Gastroesophageal sphincter (tissue), 4 donors: ENCODE measurements around the gene RPTOR. TPM values are rescaled to one million over a fixed set of nuclear protein-coding genes. Genes with fewer than 3 reads are reported as not detected.

Experiments used
- ATAC-seq: fragments of 150-250 bp; one replicate; pipeline ENCODE4 v1.9.1; 2016; ENCODE audit warnings: mild to moderate bottlenecking, moderate library complexity
- H3K27ac ChIP-seq, 4 donors: fragments of 200-600 bp; sonication (generic) in 3 of 4; 1 replicate in 3 of 4; 2 replicates in 1 of 4; pipeline ENCODE4 v1.5.1; 2016 to 2019
- H3K27me3 ChIP-seq: fragments of 200-600 bp; sonication (generic); one replicate; pipeline ENCODE4 v1.5.1; 2019
- H3K36me3 ChIP-seq, 2 donors: fragments of 200-600 bp; sonication (generic); one replicate each; pipeline ENCODE4 v1.5.1; 2019; ENCODE audit warnings: control low read depth in 1 of 2
- H3K4me1 ChIP-seq, 3 donors: fragments of 200-600 bp; sonication (generic); 1 replicate in 2 of 3; 2 replicates in 1 of 3; pipeline ENCODE4 v1.5.1; 2016 to 2019; ENCODE audit warnings: control low read depth in 2 of 3
- H3K4me3 ChIP-seq, 2 donors: fragments of 200-600 bp; sonication (generic); one replicate each; pipeline ENCODE4 v1.5.1; 2019; ENCODE audit warnings: mild to moderate bottlenecking in 1 of 2, moderate library complexity in 1 of 2
- H3K9me3 ChIP-seq, 3 donors: fragments of 200-600 bp; sonication (generic); one replicate each; pipeline ENCODE4 v1.5.1; 2017 to 2019; ENCODE audit warnings: control low read depth in 2 of 3
- EP300 ChIP-seq: sonication (generic); formaldehyde crosslinking; IDR thresholded peaks from one replicate; pipeline ENCODE4 v1.6.1; 2017; ENCODE audit warnings: antibody characterized with exemption, mild to moderate bottlenecking
- POLR2A ChIP-seq, 2 donors: fragments of 450-650 bp; IDR thresholded peaks; one replicate each; pipeline ENCODE4 v1.6.1; 2017; ENCODE audit warnings: antibody characterized with exemption in 2 of 2, mild to moderate bottlenecking in 2 of 2, moderate library complexity in 1 of 2
- POLR2AphosphoS5 ChIP-seq: sonication (generic); formaldehyde crosslinking; IDR thresholded peaks from one replicate; pipeline ENCODE4 v1.6.1; 2017; ENCODE audit warnings: antibody characterized with exemption
- WGBS, 2 donors: methylation state at CpG; one replicate each; pipeline ENCODE4 v1.1.5; 2018; ENCODE audit warnings: low coverage in 1 of 2; 5-methylcytosine and 5-hydroxymethylcytosine counted together
- total RNA-seq, 4 donors: library from RNA; depleted of rRNA; stranded (reverse); fragments of >200 nt; gene quantifications; one replicate each; pipeline ENCODE4 v1.1.0, GENCODE V29; 2016
- TF ChIP-seq, protein P1 (sequence below), 4 experiments: fragments of 200-600 bp in 2 of 4; fragments of 450-650 bp in 2 of 4; sonication (generic) in 1 of 4; IDR thresholded peaks; one replicate each; pipeline ENCODE4 v1.5.1; 2017 to 2019; ENCODE audit warnings: antibody characterized with exemption in 4 of 4, mild to moderate bottlenecking in 2 of 4, moderate library complexity in 2 of 4

RPTOR gene
- total RNA-seq, 4 donors from 2014 or later, result 25.7 to 56.8 (median 39.7) TPM

GRCh38 chr17:80927791-80928216, 383.2 kb downstream of the RPTOR start:
- no peak for ATAC-seq
- Histone ChIP-seq H3K4me1 (peaks cover 0 to 42% (median 0%) of the 10 kb centered on the region in 3 donors), H3K9me3 (no peaks in the 10 kb centered on the region), H3K27ac (peak overlapping the region in 2 of 4 donors; percentile 29 to 38), H3K27me3 (no peaks in the 10 kb centered on the region), H3K36me3 (peaks cover 0 to 65% of the 10 kb centered on the region in 2 donors), H3K4me3 (no peak overlapping the region)
- TF ChIP-seq, protein P1, sequence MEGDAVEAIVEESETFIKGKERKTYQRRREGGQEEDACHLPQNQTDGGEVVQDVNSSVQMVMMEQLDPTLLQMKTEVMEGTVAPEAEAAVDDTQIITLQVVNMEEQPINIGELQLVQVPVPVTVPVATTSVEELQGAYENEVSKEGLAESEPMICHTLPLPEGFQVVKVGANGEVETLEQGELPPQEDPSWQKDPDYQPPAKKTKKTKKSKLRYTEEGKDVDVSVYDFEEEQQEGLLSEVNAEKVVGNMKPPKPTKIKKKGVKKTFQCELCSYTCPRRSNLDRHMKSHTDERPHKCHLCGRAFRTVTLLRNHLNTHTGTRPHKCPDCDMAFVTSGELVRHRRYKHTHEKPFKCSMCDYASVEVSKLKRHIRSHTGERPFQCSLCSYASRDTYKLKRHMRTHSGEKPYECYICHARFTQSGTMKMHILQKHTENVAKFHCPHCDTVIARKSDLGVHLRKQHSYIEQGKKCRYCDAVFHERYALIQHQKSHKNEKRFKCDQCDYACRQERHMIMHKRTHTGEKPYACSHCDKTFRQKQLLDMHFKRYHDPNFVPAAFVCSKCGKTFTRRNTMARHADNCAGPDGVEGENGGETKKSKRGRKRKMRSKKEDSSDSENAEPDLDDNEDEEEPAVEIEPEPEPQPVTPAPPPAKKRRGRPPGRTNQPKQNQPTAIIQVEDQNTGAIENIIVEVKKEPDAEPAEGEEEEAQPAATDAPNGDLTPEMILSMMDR (IDR thresholded peaks at IDR 0.05), result peak in 1 of 4 experiments; percentile 34
- TF ChIP-seq POLR2AphosphoS5 (no peak), EP300 (no peak), POLR2A (IDR thresholded peaks at IDR 0.05) (no peak)
- 45 to 52% methylated on average over 6 of the region's 11 CpGs for WGBS, 2 donors

DNA sequence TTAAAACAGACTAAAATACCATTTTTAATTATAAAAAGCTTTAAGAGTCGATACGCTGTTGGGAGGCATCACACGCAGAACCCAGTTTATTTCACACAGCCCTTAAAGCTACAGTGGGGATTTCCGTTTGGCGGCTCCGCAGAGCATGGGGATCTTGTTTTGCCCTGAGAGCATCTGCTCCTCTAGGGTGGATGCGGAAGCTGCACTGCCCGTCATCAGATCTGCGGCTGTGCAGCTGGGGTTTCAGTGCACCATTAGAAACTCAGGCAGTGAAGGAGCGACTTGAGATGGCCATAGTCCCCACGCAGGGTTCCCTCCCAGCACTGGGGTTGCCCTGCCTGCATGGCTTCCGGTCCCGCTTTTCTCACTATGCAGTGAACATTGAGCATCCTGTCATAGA, 384.8 kb downstream of the RPTOR start:
- H3K27me3 ChIP-seq, result no peaks in the 10 kb centered on the region
- H3K9me3 ChIP-seq, result no peaks in the 10 kb centered on the region
- 96% methylated on average over 5 to 13 of the region's 13 CpGs for WGBS, 2 donors
- peaks cover 0 to 50% of the 10 kb centered on the region in 2 donors for H3K36me3 ChIP-seq
- ATAC-seq, result no peak
- peaks cover 0 to 42% (median 0%) of the 10 kb centered on the region in 3 donors for H3K4me1 ChIP-seq
- TF ChIP-seq EP300 (no peak), POLR2A (IDR thresholded peaks at IDR 0.05) (no peak)
- TF ChIP-seq, protein P1 (IDR thresholded peaks at IDR 0.05), result no peak
- H3K4me3 ChIP-seq, result no peak overlapping the region
- no peak overlapping the region for H3K27ac ChIP-seq

DNA sequence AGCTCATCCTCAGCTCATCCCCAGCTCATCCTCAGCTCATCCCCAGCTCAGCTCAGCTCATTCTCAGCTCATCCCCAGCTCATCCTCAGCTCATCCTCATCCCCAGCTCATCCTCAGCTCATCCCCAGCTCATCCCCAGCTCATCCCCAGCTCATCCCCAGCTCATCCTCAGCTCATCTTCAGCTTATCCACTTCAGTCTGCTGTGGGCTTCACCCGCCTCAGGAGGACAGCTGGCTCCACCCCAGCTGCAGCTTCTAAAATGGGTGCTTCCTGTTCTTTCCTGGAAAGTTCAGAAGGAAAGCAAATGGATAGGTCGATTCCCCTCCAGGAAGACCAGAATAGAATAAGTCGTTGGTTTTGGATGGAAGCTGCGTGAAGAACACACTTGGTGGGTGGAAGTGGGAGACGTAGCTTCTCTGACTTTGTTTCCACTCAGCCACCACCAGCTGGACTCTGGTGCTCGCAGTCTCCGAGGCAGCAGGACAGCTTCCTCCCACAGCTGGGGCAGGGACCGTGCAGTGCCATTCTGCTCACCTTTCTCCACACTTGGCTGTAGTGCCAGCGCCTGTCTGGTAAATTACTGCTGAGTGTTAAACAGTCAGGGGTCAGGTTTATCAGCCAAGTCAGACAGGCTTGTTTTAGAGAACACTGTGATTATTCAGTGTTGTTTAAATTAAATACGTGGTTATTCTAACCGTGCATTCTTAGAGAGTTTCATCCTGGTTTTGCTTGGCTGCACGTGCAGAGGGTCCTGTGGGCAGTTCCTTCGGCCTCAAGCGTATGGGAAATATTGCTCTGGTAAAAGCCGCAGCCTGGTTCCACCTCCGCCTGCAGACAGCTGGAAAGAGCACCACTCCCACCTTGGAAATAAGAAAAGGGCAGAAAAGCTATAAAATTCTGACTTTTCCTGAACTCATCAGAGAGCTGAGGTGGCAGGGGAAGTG, 386.0 kb downstream of the RPTOR start:
- peaks cover 0 to 43% of the 10 kb centered on the region in 2 donors for H3K36me3 ChIP-seq
- 56 to 67% methylated on average over 8 to 13 of the region's 16 CpGs for WGBS, 2 donors
- no peaks in the 10 kb centered on the region for H3K27me3 ChIP-seq
- H3K4me1 ChIP-seq, result peaks cover 0 to 42% (median 0%) of the 10 kb centered on the region in 3 donors
- H3K27ac ChIP-seq, result no peak overlapping the region
- no peak overlapping the region for H3K4me3 ChIP-seq
- TF ChIP-seq POLR2A (IDR thresholded peaks at IDR 0.05) (no peak), EP300 (no peak), POLR2AphosphoS5 (no peak)
- TF ChIP-seq, protein P1 (IDR thresholded peaks at IDR 0.05), result no peak
- no peaks in the 10 kb centered on the region for H3K9me3 ChIP-seq
- ATAC-seq, result no peak

DNA sequence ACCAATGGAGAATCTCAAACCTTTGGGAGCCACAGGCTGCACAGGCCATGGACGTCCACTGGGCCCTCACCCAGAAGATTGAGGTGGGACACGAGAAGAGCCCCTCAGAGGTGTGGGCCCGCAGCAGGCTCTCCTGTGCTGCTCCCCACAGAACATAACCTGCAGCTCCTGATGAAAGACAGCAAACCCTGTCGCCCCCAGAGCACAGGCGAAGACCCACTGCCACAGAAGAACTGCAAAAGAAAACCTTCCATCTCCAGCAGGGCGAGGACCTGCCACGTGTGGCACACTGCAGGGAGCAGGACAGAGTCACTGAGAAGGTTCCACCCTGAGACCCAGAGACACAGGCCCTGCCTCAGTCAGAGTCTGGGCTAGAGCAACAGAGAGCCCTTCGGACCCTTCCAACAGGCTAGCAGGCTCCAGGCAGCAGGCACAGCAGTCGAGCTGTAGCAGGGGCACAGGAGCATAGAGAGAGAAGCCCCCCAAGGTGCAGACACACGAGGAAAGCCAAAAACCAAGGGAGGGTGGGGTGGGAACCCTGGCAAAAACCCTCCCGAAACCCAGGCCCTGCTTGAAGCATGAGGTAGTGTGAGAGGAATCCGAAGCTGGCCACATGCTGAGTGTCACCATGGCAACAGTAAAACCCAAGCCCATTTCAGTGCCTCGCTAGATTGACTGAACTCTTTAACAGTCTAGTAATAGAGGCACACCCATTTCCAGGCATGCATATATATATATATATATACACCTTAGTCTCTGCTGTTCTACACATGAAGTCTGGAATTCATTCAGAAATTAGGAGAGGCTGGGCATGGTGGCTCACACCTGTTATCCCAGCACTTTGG, 387.0 kb downstream of the RPTOR start:
- no peak overlapping the region for H3K4me3 ChIP-seq
- peaks cover 0 to 32% of the 10 kb centered on the region in 2 donors for H3K36me3 ChIP-seq
- TF ChIP-seq POLR2AphosphoS5 (no peak), POLR2A (IDR thresholded peaks at IDR 0.05) (no peak), EP300 (no peak)
- TF ChIP-seq, protein P1 (IDR thresholded peaks at IDR 0.05), result no peak
- no peaks in the 10 kb centered on the region for H3K9me3 ChIP-seq
- WGBS, 2 donors, result 54 to 67% methylated on average over 3 to 7 of the region's 13 CpGs
- no peak overlapping the region for H3K27ac ChIP-seq
- no peak for ATAC-seq
- H3K4me1 ChIP-seq, result peaks cover 0 to 32% (median 0%) of the 10 kb centered on the region in 3 donors
- no peaks in the 10 kb centered on the region for H3K27me3 ChIP-seq
